HEK293 (cell line): ENCODE measurements around the gene BRI3BP.

Experiments
- CTCF ChIA-PET: fragments of 350-600 bp; formaldehyde crosslinking; extraction: SDS; loops from one replicate; lab custom pipeline; 2021; ENCODE audit warnings: antibody characterized with exemption; lab: Yijun Ruan, JAX
- POLR2A ChIA-PET: fragments of 300-600 bp; formaldehyde crosslinking; extraction: SDS; loops from one replicate; lab custom pipeline; 2020; ENCODE audit warnings: antibody characterized with exemption, inconsistent platforms; lab: Yijun Ruan, JAX
- H3K27ac ChIP-seq: fragments of 200-500 bp; sonication (Bioruptor generic); 2 replicates; pipeline ENCODE4 v1.5.1; 2014; ENCODE audit warnings: low read depth, low read length, control low read depth, inconsistent platforms; ENCODE audit errors: extremely low read depth
- H3K36me3 ChIP-seq, 2 experiments: fragments of 200-500 bp in 1 of 2; sonication (Bioruptor generic) in 1 of 2; 1 replicate in 1 of 2; 2 replicates in 1 of 2; pipeline ENCODE4 v1.5.1; 2014 to 2017; ENCODE audit warnings: inconsistent platforms in 2 of 2, low read length in 2 of 2; ENCODE audit not compliant: control insufficient read depth in 2 of 2, insufficient read depth in 1 of 2
- H3K4me1 ChIP-seq: fragments of 200-500 bp; sonication (Bioruptor generic); 2 replicates; pipeline ENCODE4 v1.5.1; 2014; ENCODE audit warnings: mild to moderate bottlenecking, low read length, inconsistent platforms; ENCODE audit not compliant: control insufficient read depth, insufficient read depth
- H3K4me3 ChIP-seq: 2 replicates; pipeline ENCODE4 v1.5.1; 2011; ENCODE audit warnings: low read depth, mild to moderate bottlenecking, control low read depth, low read length, moderate library complexity
- H3K9me3 ChIP-seq: fragments of 200-500 bp; sonication (Bioruptor generic); 2 replicates; pipeline ENCODE4 v1.5.1; 2014; ENCODE audit warnings: low read depth, low read length, inconsistent platforms; ENCODE audit not compliant: control insufficient read depth, insufficient read depth
- BCL6B ChIP-seq: fragments of 450-650 bp; formaldehyde crosslinking; IDR thresholded peaks from 2 replicates; pipeline ENCODE4 v1.5.1; 2017; ENCODE audit warnings: missing biosample characterization, missing genetic modification characterization
- FEZF1 ChIP-seq: fragments of 450-650 bp; formaldehyde crosslinking; IDR thresholded peaks from 2 replicates; pipeline ENCODE4 v1.5.1; 2016; ENCODE audit warnings: missing biosample characterization, missing genetic modification characterization
- IKZF3 ChIP-seq: fragments of 450-650 bp; IDR thresholded peaks from 2 replicates; pipeline ENCODE4 v1.5.0; 2018; ENCODE audit warnings: missing biosample characterization, mild to moderate bottlenecking, missing genetic modification characterization, moderate library complexity
- KLF16 ChIP-seq: fragments of 450-650 bp; formaldehyde crosslinking; IDR thresholded peaks from 2 replicates; pipeline ENCODE4 v1.5.1; 2017; ENCODE audit warnings: missing biosample characterization, missing genetic modification characterization
- PRDM1 ChIP-seq: fragments of 450-650 bp; formaldehyde crosslinking; IDR thresholded peaks from 2 replicates; pipeline ENCODE4; 2016; ENCODE audit warnings: missing biosample characterization, missing genetic modification characterization
- SALL2 ChIP-seq: fragments of 450-650 bp; formaldehyde crosslinking; IDR thresholded peaks from 2 replicates; pipeline ENCODE4 v1.5.0; 2017; ENCODE audit warnings: missing biosample characterization, mild to moderate bottlenecking, missing genetic modification characterization, borderline replicate concordance
- SETDB1 ChIP-seq: IDR thresholded peaks from one replicate; pipeline ENCODE4 v1.6.1; 2017; ENCODE audit warnings: mild to moderate bottlenecking, low read length, moderate library complexity, mixed read lengths; ENCODE audit not compliant: insufficient read length
- ZBTB21 ChIP-seq: fragments of 450-650 bp; formaldehyde crosslinking; IDR thresholded peaks from 2 replicates; pipeline ENCODE4 v1.5.1; 2017; ENCODE audit warnings: missing biosample characterization, missing genetic modification characterization
- ZBTB7A ChIP-seq: fragments of 450-650 bp; formaldehyde crosslinking; IDR thresholded peaks from 2 replicates; pipeline ENCODE4 v1.5.1; 2016; ENCODE audit warnings: low read depth, missing biosample characterization, missing genetic modification characterization
- ZBTB8A ChIP-seq: fragments of 450-650 bp; formaldehyde crosslinking; IDR thresholded peaks from 2 replicates; pipeline ENCODE4 v1.5.1; 2016; ENCODE audit warnings: missing biosample characterization, missing genetic modification characterization
- ZFP41 ChIP-seq: fragments of 450-650 bp; formaldehyde crosslinking; IDR thresholded peaks from 2 replicates; pipeline ENCODE4 v1.5.1; 2016; ENCODE audit warnings: missing biosample characterization, missing genetic modification characterization, borderline replicate concordance
- ZNF112 ChIP-seq: fragments of 450-650 bp; formaldehyde crosslinking; IDR thresholded peaks from 2 replicates; pipeline ENCODE4 v1.5.0; 2017; ENCODE audit warnings: missing biosample characterization, missing genetic modification characterization
- ZNF211 ChIP-seq: fragments of 450-650 bp; formaldehyde crosslinking; IDR thresholded peaks from 2 replicates; pipeline ENCODE4 v1.5.1; 2016; ENCODE audit warnings: low read depth, missing biosample characterization, missing genetic modification characterization
- ZNF23 ChIP-seq: fragments of 450-650 bp; formaldehyde crosslinking; IDR thresholded peaks from 2 replicates; pipeline ENCODE4 v1.5.1; 2016; ENCODE audit warnings: missing biosample characterization, missing genetic modification characterization, borderline replicate concordance
- ZNF341 ChIP-seq: fragments of 450-650 bp; formaldehyde crosslinking; IDR thresholded peaks from 2 replicates; pipeline ENCODE4; 2016; ENCODE audit warnings: low read depth, missing biosample characterization, missing genetic modification characterization
- ZNF426 ChIP-seq: fragments of 450-650 bp; formaldehyde crosslinking; IDR thresholded peaks from 2 replicates; pipeline ENCODE4 v1.5.1; 2017; ENCODE audit warnings: missing biosample characterization, missing genetic modification characterization, mild to moderate bottlenecking, inconsistent platforms, moderate library complexity
- ZNF664 ChIP-seq: fragments of 450-650 bp; formaldehyde crosslinking; IDR thresholded peaks from 2 replicates; pipeline ENCODE4 v1.5.1; 2016; ENCODE audit warnings: missing biosample characterization, missing genetic modification characterization
- ZNF692 ChIP-seq: fragments of 450-650 bp; formaldehyde crosslinking; IDR thresholded peaks from 2 replicates; pipeline ENCODE4 v1.5.1; 2016; ENCODE audit warnings: missing biosample characterization, missing genetic modification characterization
- ZNF791 ChIP-seq: fragments of 450-650 bp; formaldehyde crosslinking; IDR thresholded peaks from 2 replicates; pipeline ENCODE4 v1.5.1; 2016; ENCODE audit warnings: missing biosample characterization, missing genetic modification characterization
- ZNF843 ChIP-seq: fragments of 450-650 bp; formaldehyde crosslinking; IDR thresholded peaks from 2 replicates; pipeline ENCODE4 v1.5.1; 2016; ENCODE audit warnings: missing biosample characterization, missing genetic modification characterization
- TF ChIP-seq, protein P1 (sequence below): fragments of 450-650 bp; formaldehyde crosslinking; IDR thresholded peaks from 2 replicates; pipeline ENCODE4 v1.5.1; 2016; ENCODE audit warnings: missing biosample characterization, missing genetic modification characterization
- TF ChIP-seq, protein P2 (sequence below): fragments of 450-650 bp; formaldehyde crosslinking; IDR thresholded peaks from 2 replicates; pipeline ENCODE4 v1.5.1; 2016; ENCODE audit warnings: missing biosample characterization, missing genetic modification characterization

BRI3BP gene

GRCh38 chr12:125001636-125002035 is 8.2 kb downstream of the BRI3BP start (continued):
- TF ChIP-seq ZNF112 (tag by site-specific recombination) = no peak
- no peak for TF ChIP-seq BCL6B (tag by site-specific recombination)
- TF ChIP-seq ZNF426 (tag by site-specific recombination) = no peak
- no peak for TF ChIP-seq PRDM1
- no peak for TF ChIP-seq ZNF341

DNA sequence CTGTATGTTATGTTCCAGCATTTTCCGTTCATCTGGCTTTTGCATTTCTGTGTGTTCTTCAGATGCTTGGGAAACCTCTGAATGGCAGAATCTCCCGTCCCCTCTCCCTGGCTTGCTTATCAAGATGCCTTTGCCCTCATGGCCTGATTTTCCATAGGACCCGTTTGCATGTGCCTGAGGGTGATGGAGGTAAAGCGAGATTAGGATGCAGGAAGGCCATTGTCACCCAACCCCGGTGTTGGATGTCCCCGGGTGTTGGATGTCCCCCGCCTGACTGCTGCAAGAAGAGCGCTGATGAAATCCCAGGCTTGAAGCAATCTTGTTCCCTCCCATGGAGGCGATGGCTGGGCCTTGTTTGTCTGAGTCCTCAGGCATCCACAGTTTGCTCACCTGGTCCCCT is 9.6 kb downstream of the BRI3BP start:
- Histone ChIP-seq H3K36me3 (peaks cover 3 to 6% of the 10 kb centered on the region in 2 experiments; a peak in 2 of 3 replicates), H3K4me3 (no peak overlapping the region), H3K9me3 (no peaks in the 10 kb centered on the region), H3K4me1 (no peaks in the 10 kb centered on the region), H3K27ac (no peak overlapping the region)
- TF ChIP-seq SALL2 (tag by site-specific recombination) (no peak), SETDB1 (no peak), ZNF426 (tag by site-specific recombination) (no peak), ZFP41 (tag by site-specific recombination) (no peak), ZNF791 (no peak), KLF16 (tag by site-specific recombination) (no peak), ZNF211 (tag by site-specific recombination) (no peak), ZBTB7A (no peak), IKZF3 (no peak), FEZF1 (tag by site-specific recombination) (no peak), ZNF692 (tag by site-specific recombination) (no peak), ZNF664 (tag by site-specific recombination) (no peak), ZBTB8A (tag by site-specific recombination) (no peak), PRDM1 (no peak), ZNF23 (no peak), ZNF843 (no peak), ZBTB21 (tag by site-specific recombination) (no peak)
- TF ChIP-seq, protein P1, sequence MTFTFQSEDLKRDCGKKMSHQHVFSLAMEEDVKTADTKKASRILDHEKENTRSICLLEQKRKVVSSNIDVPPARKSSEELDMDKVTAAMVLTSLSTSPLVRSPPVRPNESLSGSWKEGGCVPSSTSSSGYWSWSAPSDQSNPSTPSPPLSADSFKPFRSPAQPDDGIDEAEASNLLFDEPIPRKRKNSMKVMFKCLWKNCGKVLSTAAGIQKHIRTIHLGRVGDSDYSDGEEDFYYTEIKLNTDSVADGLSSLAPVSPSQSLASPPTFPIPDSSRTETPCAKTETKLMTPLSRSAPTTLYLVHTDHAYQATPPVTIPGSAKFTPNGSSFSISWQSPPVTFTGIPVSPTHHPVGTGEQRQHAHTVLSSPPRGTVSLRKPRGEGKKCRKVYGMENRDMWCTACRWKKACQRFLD (tag by site-specific recombination) = no peak
- TF ChIP-seq, protein P2, sequence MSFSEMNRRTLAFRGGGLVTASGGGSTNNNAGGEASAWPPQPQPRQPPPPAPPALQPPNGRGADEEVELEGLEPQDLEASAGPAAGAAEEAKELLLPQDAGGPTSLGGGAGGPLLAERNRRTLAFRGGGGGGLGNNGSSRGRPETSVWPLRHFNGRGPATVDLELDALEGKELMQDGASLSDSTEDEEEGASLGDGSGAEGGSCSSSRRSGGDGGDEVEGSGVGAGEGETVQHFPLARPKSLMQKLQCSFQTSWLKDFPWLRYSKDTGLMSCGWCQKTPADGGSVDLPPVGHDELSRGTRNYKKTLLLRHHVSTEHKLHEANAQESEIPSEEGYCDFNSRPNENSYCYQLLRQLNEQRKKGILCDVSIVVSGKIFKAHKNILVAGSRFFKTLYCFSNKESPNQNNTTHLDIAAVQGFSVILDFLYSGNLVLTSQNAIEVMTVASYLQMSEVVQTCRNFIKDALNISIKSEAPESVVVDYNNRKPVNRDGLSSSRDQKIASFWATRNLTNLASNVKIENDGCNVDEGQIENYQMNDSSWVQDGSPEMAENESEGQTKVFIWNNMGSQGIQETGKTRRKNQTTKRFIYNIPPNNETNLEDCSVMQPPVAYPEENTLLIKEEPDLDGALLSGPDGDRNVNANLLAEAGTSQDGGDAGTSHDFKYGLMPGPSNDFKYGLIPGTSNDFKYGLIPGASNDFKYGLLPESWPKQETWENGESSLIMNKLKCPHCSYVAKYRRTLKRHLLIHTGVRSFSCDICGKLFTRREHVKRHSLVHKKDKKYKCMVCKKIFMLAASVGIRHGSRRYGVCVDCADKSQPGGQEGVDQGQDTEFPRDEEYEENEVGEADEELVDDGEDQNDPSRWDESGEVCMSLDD = no peak
- ChIA-PET POLR2A (no interaction called here), CTCF (no interaction called here)
